ENCODE measurements around the gene BHLHE23. TPM values are rescaled to one million over a fixed set of nuclear protein-coding genes. Genes with fewer than 3 reads are reported as not detected.

The BHLHE23 gene
- total and polyA plus RNA-seq, 5 donors from 2014 or later: not detected

GRCh38 chr20:62975251-62975760 lies 31.5 kb downstream of the BHLHE23 start:
- Mint-ChIP-seq H3K4me3 (no peak overlapping the region), H3K36me3 (no peaks in the 10 kb centered on the region), H3K4me1 (peaks cover 16 to 49% (median 32%) of the 10 kb centered on the region in 4 donors), H3K9me3 (no peaks in the 10 kb centered on the region), H3K27ac (no peak overlapping the region), H3K27me3 (peaks cover 54% of the 10 kb centered on the region)
- H3K27ac ChIP-seq (ENCODE audit: insufficient read depth, low read length, poor library complexity, severe bottlenecking): no peak overlapping the region
- DNase-seq (no peak), ATAC-seq (ENCODE audit: low read depth in 2 of 2) (no peak)
- H3K4me1 ChIP-seq (ENCODE audit: control insufficient read depth, insufficient read depth, low read length, poor library complexity, severe bottlenecking): peaks cover 39% of the 10 kb centered on the region
- H3K27me3 ChIP-seq (ENCODE audit: control insufficient read depth, insufficient read depth, low read length): peaks cover 17% of the 10 kb centered on the region
- no peaks in the 10 kb centered on the region for H3K9me3 ChIP-seq (ENCODE audit: control insufficient read depth in 2 of 2, low read length in 2 of 2)
- H3K36me3 ChIP-seq (ENCODE audit: control insufficient read depth, insufficient read depth, low read length): no peaks in the 10 kb centered on the region
- H3K4me3 ChIP-seq (ENCODE audit: low read depth, low read length): no peak overlapping the region

GRCh38 chr20:62972845-62973745 lies 33.7 kb downstream of the BHLHE23 start:
- Histone ChIP-seq H3K9me3 (ENCODE audit: control insufficient read depth in 2 of 2, low read length in 2 of 2) (no peaks in the 10 kb centered on the region), H3K4me1 (ENCODE audit: control insufficient read depth, insufficient read depth, low read length, poor library complexity, severe bottlenecking) (peaks cover 27% of the 10 kb centered on the region), H3K27ac (ENCODE audit: insufficient read depth, low read length, poor library complexity, severe bottlenecking) (no peak overlapping the region), H3K36me3 (ENCODE audit: control insufficient read depth, insufficient read depth, low read length) (no peaks in the 10 kb centered on the region), H3K4me3 (ENCODE audit: low read depth, low read length) (no peak overlapping the region), H3K27me3 (ENCODE audit: control insufficient read depth, insufficient read depth, low read length) (peaks cover 5% of the 10 kb centered on the region)
- Mint-ChIP-seq H3K4me1 (peaks cover 16 to 38% (median 27%) of the 10 kb centered on the region in 4 donors), H3K9me3 (no peaks in the 10 kb centered on the region), H3K4me3 (peak overlapping the region in 1 of 4 donors; percentile 38), H3K27ac (no peak overlapping the region), H3K36me3 (no peaks in the 10 kb centered on the region), H3K27me3 (peaks cover 43% of the 10 kb centered on the region)
- ATAC-seq (ENCODE audit: low read depth in 2 of 2) (no peak), DNase-seq (no peak)

DNA sequence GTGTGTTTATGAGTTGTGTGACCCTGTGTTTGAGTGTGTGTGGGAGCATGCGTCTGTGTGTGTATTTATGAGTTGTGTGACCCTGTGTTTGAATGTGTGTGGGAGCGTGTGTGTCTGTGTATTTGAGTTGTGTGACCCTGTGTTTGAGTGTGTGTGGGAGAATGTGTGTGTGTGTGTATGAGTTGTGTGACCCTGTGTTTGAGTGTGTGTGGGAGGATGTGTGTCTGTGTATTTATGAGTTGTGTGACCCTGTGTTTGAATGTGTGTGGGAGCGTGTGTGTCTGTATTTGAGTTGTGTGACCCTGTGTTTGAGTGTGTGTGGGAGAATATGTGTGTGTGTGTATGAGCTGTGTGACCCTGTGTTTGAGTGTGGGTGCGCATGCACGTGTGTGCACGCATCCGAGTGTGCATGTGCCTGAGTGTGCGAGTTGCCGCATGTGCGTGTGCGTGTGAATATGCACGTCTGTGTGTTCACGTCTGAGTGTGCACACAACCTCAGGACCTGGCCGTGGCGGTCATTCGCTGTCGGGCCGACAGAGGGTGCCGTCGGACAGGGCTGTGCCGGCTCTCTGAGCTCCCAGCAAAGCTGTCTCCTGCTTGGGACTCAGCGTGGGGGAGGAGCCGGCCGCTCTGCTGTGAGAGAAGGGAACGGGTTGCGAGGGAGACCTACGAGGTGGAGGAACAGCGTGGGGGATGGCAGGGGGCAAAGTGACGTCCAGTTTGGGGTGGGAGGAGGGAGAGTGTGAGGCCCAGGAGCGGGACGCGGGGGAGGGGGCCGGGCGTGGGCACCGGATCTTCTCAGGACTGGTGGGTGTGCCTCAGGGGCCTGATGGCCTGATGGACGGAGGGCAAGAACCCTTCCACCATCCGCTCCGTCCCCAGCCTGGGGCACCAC lies 34.6 kb downstream of the BHLHE23 start:
- no peaks in the 10 kb centered on the region for H3K9me3 Mint-ChIP-seq
- H3K9me3 ChIP-seq (ENCODE audit: control insufficient read depth in 2 of 2, low read length in 2 of 2): no peaks in the 10 kb centered on the region
- peak overlapping the region; percentile 71 to 90 (median 82) for H3K4me3 Mint-ChIP-seq
- ATAC-seq (ENCODE audit: low read depth in 2 of 2) (peak; percentile 93 to 98), DNase-seq (peak; percentile 71 to 82 (median 78))
- no peak overlapping the region for H3K4me3 ChIP-seq (ENCODE audit: low read depth, low read length)
- no peak overlapping the region for H3K27ac Mint-ChIP-seq
- no peaks in the 10 kb centered on the region for H3K36me3 ChIP-seq (ENCODE audit: control insufficient read depth, insufficient read depth, low read length)
- peaks cover 5% of the 10 kb centered on the region for H3K27me3 ChIP-seq (ENCODE audit: control insufficient read depth, insufficient read depth, low read length)
- H3K27ac ChIP-seq (ENCODE audit: insufficient read depth, low read length, poor library complexity, severe bottlenecking): no peak overlapping the region
- peaks cover 34% of the 10 kb centered on the region for H3K27me3 Mint-ChIP-seq
- H3K36me3 Mint-ChIP-seq: no peaks in the 10 kb centered on the region
- H3K4me1 Mint-ChIP-seq: peaks cover 10 to 29% (median 20%) of the 10 kb centered on the region in 4 donors
- peaks cover 18% of the 10 kb centered on the region for H3K4me1 ChIP-seq (ENCODE audit: control insufficient read depth, insufficient read depth, low read length, poor library complexity, severe bottlenecking)

GRCh38 chr20:62971211-62971949 lies 35.4 kb downstream of the BHLHE23 start:
- Mint-ChIP-seq H3K4me1 (peaks cover 10 to 26% (median 19%) of the 10 kb centered on the region in 4 donors), H3K4me3 (peak overlapping the region in 3 of 4 donors; percentile 41 to 84 (median 70)), H3K27me3 (peaks cover 33% of the 10 kb centered on the region), H3K36me3 (no peaks in the 10 kb centered on the region), H3K27ac (peak overlapping the region in 1 of 3 donors; percentile 54), H3K9me3 (no peaks in the 10 kb centered on the region)
- H3K27ac ChIP-seq (ENCODE audit: insufficient read depth, low read length, poor library complexity, severe bottlenecking): no peak overlapping the region
- peaks cover 13% of the 10 kb centered on the region for H3K4me1 ChIP-seq (ENCODE audit: control insufficient read depth, insufficient read depth, low read length, poor library complexity, severe bottlenecking)
- no peak overlapping the region for H3K4me3 ChIP-seq (ENCODE audit: low read depth, low read length)
- H3K27me3 ChIP-seq (ENCODE audit: control insufficient read depth, insufficient read depth, low read length): peaks cover 5% of the 10 kb centered on the region
- H3K9me3 ChIP-seq (ENCODE audit: control insufficient read depth in 2 of 2, low read length in 2 of 2): no peaks in the 10 kb centered on the region
- ATAC-seq (ENCODE audit: low read depth in 2 of 2) (no peak), DNase-seq (no peak)
- no peaks in the 10 kb centered on the region for H3K36me3 ChIP-seq (ENCODE audit: control insufficient read depth, insufficient read depth, low read length)

DNA sequence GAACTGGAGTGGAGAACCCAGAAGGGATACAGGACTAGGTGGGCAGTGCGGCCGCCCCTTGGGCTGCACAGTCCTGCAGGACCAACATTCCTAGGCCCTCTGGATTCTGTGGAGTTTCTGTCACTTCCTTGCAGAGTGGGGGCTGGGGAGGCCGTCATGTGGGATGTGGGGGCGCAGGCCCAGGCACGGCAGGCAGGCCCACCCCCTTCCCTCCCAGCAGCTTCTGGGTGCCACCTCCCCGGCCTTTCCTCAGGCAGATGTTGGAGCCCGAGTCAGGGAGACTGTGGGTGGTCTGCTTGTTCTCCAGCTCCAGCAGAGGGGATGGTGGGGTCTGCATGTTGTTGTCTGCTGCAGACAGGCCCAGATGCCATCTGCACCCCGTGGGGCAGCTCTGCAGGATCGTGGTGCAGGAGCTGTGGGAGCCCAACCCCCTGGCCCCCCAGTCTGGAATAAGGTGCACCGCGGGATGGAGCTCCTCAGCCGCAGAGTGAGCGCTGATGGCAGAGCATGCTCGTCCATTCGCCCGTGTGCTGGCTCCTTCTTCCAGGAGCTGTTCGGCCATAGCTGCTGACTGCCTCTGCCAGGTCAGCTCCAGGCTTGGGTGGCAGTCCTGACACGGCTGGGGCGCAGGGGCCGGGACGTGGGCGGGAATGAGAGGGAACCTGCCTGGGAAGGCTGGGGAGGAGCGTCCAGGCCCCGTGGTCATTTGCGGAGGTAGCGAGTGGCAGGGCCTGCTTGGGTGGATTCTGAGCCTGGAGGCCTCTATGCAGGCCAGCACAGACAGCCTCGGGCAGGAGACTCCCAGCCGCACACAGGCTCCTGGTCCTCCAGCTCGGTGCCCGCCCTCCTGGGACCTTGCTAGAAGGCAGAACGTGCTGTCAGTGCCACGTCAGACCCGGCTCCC lies 36.2 kb downstream of the BHLHE23 start:
- no peaks in the 10 kb centered on the region for H3K9me3 ChIP-seq (ENCODE audit: control insufficient read depth in 2 of 2, low read length in 2 of 2)
- peaks cover 5% of the 10 kb centered on the region for H3K27me3 ChIP-seq (ENCODE audit: control insufficient read depth, insufficient read depth, low read length)
- Mint-ChIP-seq H3K4me1 (peaks cover 10 to 23% (median 17%) of the 10 kb centered on the region in 4 donors), H3K36me3 (no peaks in the 10 kb centered on the region), H3K27me3 (peaks cover 29% of the 10 kb centered on the region), H3K27ac (no peak overlapping the region), H3K4me3 (no peak overlapping the region), H3K9me3 (no peaks in the 10 kb centered on the region)
- ATAC-seq (ENCODE audit: low read depth in 2 of 2): no peak
- H3K36me3 ChIP-seq (ENCODE audit: control insufficient read depth, insufficient read depth, low read length): no peaks in the 10 kb centered on the region
- H3K4me3 ChIP-seq (ENCODE audit: low read depth, low read length): no peak overlapping the region
- H3K27ac ChIP-seq (ENCODE audit: insufficient read depth, low read length, poor library complexity, severe bottlenecking): no peak overlapping the region
- peaks cover 13% of the 10 kb centered on the region for H3K4me1 ChIP-seq (ENCODE audit: control insufficient read depth, insufficient read depth, low read length, poor library complexity, severe bottlenecking)
- DNase-seq: no peak

DNA sequence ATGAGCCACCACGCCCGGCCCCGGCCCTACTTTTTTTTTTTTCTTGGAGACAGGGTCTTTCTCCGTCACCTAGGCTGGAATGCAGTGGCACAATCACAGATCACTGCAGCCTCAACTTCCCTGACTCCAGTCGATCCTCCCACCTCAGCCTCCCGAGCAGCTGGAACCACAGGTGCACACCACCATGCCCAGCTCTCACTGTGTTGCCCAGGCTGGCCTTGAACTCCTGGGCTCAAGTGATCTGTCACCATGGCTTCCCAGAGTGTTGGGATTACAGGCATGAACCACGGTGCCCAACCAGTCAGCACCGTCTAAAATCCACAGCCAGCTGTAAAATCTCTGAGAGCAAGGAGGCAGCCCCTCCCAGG lies 36.8 kb downstream of the BHLHE23 start:
- H3K9me3 Mint-ChIP-seq: no peaks in the 10 kb centered on the region
- no peak overlapping the region for H3K4me3 Mint-ChIP-seq
- peaks cover 4% of the 10 kb centered on the region for H3K27me3 ChIP-seq (ENCODE audit: control insufficient read depth, insufficient read depth, low read length)
- peaks cover 28% of the 10 kb centered on the region for H3K27me3 Mint-ChIP-seq
- no peaks in the 10 kb centered on the region for H3K36me3 Mint-ChIP-seq
- no peak overlapping the region for H3K4me3 ChIP-seq (ENCODE audit: low read depth, low read length)
- H3K27ac ChIP-seq (ENCODE audit: insufficient read depth, low read length, poor library complexity, severe bottlenecking): no peak overlapping the region
- peaks cover 10 to 23% (median 17%) of the 10 kb centered on the region in 4 donors for H3K4me1 Mint-ChIP-seq
- no peaks in the 10 kb centered on the region for H3K36me3 ChIP-seq (ENCODE audit: control insufficient read depth, insufficient read depth, low read length)
- DNase-seq: no peak
- H3K4me1 ChIP-seq (ENCODE audit: control insufficient read depth, insufficient read depth, low read length, poor library complexity, severe bottlenecking): peaks cover 13% of the 10 kb centered on the region
- H3K27ac Mint-ChIP-seq: no peak overlapping the region
- no peaks in the 10 kb centered on the region for H3K9me3 ChIP-seq (ENCODE audit: control insufficient read depth in 2 of 2, low read length in 2 of 2)
- no peak for ATAC-seq (ENCODE audit: low read depth in 2 of 2)
